Measurements from ENCODE around the gene POLR2E. TPM values are rescaled to one million over a fixed set of nuclear protein-coding genes. Genes with fewer than 3 reads are reported as not detected.
A peak's percentile ranks its signal among the peaks of the same experiment; 100 is the strongest.

The POLR2E gene
- total RNA-seq, 6 donors from 2014 or later, result 50.0 to 176 (median 103) TPM

DNA sequence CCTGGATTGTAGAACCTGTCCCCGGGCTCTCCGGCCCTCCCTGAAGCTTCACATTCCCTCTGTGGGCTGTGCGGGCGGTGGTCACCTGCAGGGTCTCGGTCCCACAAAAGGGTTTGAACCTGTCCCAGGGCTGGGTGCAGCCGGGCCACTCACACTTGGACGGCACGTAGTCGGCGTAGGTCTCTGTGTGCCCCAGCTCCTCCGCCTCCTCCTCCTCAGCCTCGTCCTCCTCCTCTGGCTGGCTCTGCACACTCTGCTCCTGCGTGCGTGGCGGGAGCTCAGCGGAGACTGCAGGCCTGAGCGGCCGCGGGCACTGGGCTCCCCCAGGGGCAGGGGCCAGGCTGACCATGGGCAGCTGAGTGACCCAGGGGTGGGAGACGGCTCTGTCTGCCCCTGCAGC, 28.2 kb upstream of the POLR2E start:
- TF ChIP-seq POLR2AphosphoS5 (IDR thresholded peaks at IDR 0.05), result no peak
- peak overlapping the region in 1 of 4 donors; percentile 32 for H3K27ac ChIP-seq

GRCh38 chr19:1122972-1123363, 27.8 kb upstream of the POLR2E start:
- peak; percentile 69 to 94 for DNase-seq
- peak; percentile 80 to 82 for ATAC-seq (ENCODE audit: low FRiP score in 2 of 2)
- peaks cover 72 to 100% (median 93%) of the 10 kb centered on the region in 4 donors for H3K36me3 ChIP-seq
- no peak overlapping the region for H3K4me3 ChIP-seq
- peak overlapping the region in 2 of 4 donors; percentile 10 to 32 for H3K27ac ChIP-seq
- peaks cover 7 to 20% (median 13%) of the 10 kb centered on the region in 4 donors for H3K4me1 ChIP-seq
- H3K27me3 ChIP-seq, result no peaks in the 10 kb centered on the region
- no peaks in the 10 kb centered on the region for H3K9me3 ChIP-seq
- TF ChIP-seq EP300 (IDR thresholded peaks at IDR 0.05) (no peak), POLR2A (IDR thresholded peaks at IDR 0.05) (no peak), POLR2AphosphoS5 (IDR thresholded peaks at IDR 0.05) (no peak)
- TF ChIP-seq, protein P1, sequence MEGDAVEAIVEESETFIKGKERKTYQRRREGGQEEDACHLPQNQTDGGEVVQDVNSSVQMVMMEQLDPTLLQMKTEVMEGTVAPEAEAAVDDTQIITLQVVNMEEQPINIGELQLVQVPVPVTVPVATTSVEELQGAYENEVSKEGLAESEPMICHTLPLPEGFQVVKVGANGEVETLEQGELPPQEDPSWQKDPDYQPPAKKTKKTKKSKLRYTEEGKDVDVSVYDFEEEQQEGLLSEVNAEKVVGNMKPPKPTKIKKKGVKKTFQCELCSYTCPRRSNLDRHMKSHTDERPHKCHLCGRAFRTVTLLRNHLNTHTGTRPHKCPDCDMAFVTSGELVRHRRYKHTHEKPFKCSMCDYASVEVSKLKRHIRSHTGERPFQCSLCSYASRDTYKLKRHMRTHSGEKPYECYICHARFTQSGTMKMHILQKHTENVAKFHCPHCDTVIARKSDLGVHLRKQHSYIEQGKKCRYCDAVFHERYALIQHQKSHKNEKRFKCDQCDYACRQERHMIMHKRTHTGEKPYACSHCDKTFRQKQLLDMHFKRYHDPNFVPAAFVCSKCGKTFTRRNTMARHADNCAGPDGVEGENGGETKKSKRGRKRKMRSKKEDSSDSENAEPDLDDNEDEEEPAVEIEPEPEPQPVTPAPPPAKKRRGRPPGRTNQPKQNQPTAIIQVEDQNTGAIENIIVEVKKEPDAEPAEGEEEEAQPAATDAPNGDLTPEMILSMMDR (IDR thresholded peaks at IDR 0.05), result no peak
- WGBS, 2 donors, result 61 to 83% methylated on average over 12 to 19 of the region's 21 CpGs

More for the DNA sequence above, 28.2 kb upstream of the POLR2E start:
- no peaks in the 10 kb centered on the region for H3K27me3 ChIP-seq
- DNase-seq (peak in 1 of 2 donors; percentile 60), ATAC-seq (ENCODE audit: low FRiP score in 2 of 2) (no peak)
- H3K36me3 ChIP-seq, result peaks cover 70 to 100% (median 89%) of the 10 kb centered on the region in 4 donors
- H3K4me3 ChIP-seq, result no peak overlapping the region
- H3K9me3 ChIP-seq, result no peaks in the 10 kb centered on the region
- WGBS, 2 donors, result 97 to 98% methylated on average over 14 to 18 of the region's 20 CpGs
- H3K4me1 ChIP-seq, result peaks cover 7 to 21% (median 14%) of the 10 kb centered on the region in 4 donors

DNA sequence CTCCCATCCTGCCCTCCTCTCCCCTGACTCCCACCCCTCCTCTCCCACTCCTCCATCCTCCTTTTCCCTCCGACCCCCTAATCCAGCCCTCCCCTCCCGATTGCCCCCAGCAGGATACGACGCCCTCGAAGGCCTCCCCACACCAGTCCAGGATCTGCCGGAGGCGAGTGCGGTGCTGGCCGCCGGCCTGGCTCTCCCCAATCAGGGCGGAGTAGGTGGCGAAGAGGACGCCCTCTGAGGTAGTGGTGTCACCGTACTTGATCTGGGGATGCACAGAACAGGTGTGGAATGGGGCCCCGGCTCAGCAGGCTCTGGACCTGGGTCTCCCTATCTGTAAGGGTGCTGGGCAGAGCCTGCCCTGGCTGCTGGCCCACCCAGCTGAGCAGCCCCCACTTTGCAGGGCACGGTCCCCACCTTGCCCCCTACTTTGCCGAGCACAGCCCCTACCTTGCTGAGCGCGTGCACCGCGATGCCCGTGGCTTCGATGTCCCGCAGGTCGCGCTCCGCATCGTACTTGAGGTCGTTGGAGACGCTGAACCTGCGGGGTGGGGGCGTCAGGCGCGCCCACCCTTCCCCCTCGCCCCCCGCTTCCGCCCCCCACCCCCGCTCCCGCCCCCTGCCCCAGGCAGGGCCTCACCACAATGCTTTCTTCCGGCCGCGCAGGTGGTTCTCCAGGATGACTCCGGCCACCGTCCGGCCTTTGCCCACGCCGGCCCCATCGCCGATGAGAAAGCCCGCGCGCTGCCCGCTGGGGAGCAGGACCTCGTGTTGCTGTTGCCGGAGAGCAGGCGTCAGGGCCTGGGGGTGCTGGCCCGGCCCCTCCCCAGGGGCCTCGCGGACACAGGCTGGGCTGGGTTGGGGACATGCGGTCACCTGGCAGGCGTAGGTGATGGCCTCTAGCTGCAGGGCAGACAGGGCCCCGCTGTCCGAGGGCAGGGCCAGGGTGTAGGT, 27.1 kb upstream of the POLR2E start:
- no peaks in the 10 kb centered on the region for H3K9me3 ChIP-seq
- H3K4me1 ChIP-seq, result peaks cover 5 to 20% (median 10%) of the 10 kb centered on the region in 4 donors
- ATAC-seq (ENCODE audit: low FRiP score in 2 of 2) (no peak), DNase-seq (peak in 1 of 2 donors; percentile 83)
- TF ChIP-seq POLR2AphosphoS5 (IDR thresholded peaks at IDR 0.05) (no peak), POLR2A (IDR thresholded peaks at IDR 0.05) (no peak), EP300 (IDR thresholded peaks at IDR 0.05) (no peak)
- TF ChIP-seq, protein P1 (IDR thresholded peaks at IDR 0.05), result no peak
- WGBS, 2 donors, result 96 to 97% methylated on average over 26 to 45 of the region's 63 CpGs
- H3K27ac ChIP-seq, result peak overlapping the region in 2 of 4 donors; percentile 10 to 32
- no peak overlapping the region for H3K4me3 ChIP-seq
- H3K27me3 ChIP-seq, result no peaks in the 10 kb centered on the region
- H3K36me3 ChIP-seq, result peaks cover 74 to 100% (median 94%) of the 10 kb centered on the region in 4 donors

GRCh38 chr19:1121395-1121794, 26.2 kb upstream of the POLR2E start:
- no peak overlapping the region for H3K27ac ChIP-seq
- ATAC-seq (ENCODE audit: low FRiP score in 2 of 2) (no peak), DNase-seq (peak in 1 of 2 donors; percentile 61)
- H3K27me3 ChIP-seq, result no peaks in the 10 kb centered on the region
- H3K4me1 ChIP-seq, result peaks cover 5 to 12% (median 7%) of the 10 kb centered on the region in 4 donors
- 91 to 100% methylated on average over 1 to 10 of the region's 10 CpGs for WGBS, 2 donors
- TF ChIP-seq EP300 (IDR thresholded peaks at IDR 0.05) (no peak), POLR2AphosphoS5 (IDR thresholded peaks at IDR 0.05) (peak in 1 of 2 donors; percentile 22)
- H3K36me3 ChIP-seq, result peaks cover 78 to 100% (median 94%) of the 10 kb centered on the region in 4 donors
- no peaks in the 10 kb centered on the region for H3K9me3 ChIP-seq
- H3K4me3 ChIP-seq, result no peak overlapping the region

GRCh38 chr19:1119475-1120217, 24.5 kb upstream of the POLR2E start:
- TF ChIP-seq, protein P1 (IDR thresholded peaks at IDR 0.05), result no peak
- TF ChIP-seq EP300 (IDR thresholded peaks at IDR 0.05), result no peak
- TF ChIP-seq POLR2A (IDR thresholded peaks at IDR 0.05), result no peak
- TF ChIP-seq POLR2AphosphoS5 (IDR thresholded peaks at IDR 0.05), result no peak
- H3K9me3 ChIP-seq, result no peaks in the 10 kb centered on the region
- peak in 1 of 2 donors; percentile 82 for DNase-seq
- no peak overlapping the region for H3K27ac ChIP-seq
- peaks cover 85 to 100% (median 99%) of the 10 kb centered on the region in 4 donors for H3K36me3 ChIP-seq
- no peaks in the 10 kb centered on the region for H3K27me3 ChIP-seq
- WGBS, 2 donors, result 94 to 98% methylated on average over 18 to 50 of the region's 50 CpGs
- H3K4me1 ChIP-seq, result peaks cover 0 to 7% (median 7%) of the 10 kb centered on the region in 4 donors
- ATAC-seq (ENCODE audit: low FRiP score in 2 of 2), result no peak
- H3K4me3 ChIP-seq, result no peak overlapping the region

Data from upper lobe of left lung (tissue), 6 donors.